ENCODE results near the gene LRPAP1.
"Not testable (repeated sequence)": the region's sequence is repeated elsewhere in the genome, so short reads cannot be mapped to it uniquely, and the experiment has no call there.

DNA sequence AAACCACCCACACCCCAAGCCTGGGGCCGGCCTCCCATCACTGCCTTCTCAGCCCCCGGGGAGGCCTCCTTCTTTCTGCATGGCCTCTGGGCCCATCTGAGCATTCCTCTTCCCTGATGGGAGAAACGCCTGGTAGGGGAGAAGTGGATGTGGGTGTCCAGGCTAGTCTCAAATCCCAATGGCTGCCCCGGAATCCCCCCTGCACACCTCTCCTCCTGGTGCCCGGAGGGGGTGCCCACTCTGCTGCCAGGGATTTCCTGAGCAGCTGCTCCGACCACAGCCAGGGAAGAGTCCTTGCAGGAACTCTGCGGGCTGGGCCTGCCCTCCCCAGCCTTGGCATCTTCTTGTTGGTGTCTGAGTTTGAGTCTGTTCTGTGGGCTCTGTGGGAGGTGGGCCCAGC, 19.1 kb upstream of the LRPAP1 start:
- TF ChIP-seq POLR2A (IDR thresholded peaks at IDR 0.05), result not testable (repeated sequence)
- TF ChIP-seq, protein P1, sequence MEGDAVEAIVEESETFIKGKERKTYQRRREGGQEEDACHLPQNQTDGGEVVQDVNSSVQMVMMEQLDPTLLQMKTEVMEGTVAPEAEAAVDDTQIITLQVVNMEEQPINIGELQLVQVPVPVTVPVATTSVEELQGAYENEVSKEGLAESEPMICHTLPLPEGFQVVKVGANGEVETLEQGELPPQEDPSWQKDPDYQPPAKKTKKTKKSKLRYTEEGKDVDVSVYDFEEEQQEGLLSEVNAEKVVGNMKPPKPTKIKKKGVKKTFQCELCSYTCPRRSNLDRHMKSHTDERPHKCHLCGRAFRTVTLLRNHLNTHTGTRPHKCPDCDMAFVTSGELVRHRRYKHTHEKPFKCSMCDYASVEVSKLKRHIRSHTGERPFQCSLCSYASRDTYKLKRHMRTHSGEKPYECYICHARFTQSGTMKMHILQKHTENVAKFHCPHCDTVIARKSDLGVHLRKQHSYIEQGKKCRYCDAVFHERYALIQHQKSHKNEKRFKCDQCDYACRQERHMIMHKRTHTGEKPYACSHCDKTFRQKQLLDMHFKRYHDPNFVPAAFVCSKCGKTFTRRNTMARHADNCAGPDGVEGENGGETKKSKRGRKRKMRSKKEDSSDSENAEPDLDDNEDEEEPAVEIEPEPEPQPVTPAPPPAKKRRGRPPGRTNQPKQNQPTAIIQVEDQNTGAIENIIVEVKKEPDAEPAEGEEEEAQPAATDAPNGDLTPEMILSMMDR (IDR thresholded peaks at IDR 0.05), result not testable (repeated sequence)
